ENCODE measurements around the gene KBTBD2.
"Not testable (repeated sequence)": the region's sequence is repeated elsewhere in the genome, so short reads cannot be mapped to it uniquely, and the experiment has no call there.

Gene KBTBD2

DNA sequence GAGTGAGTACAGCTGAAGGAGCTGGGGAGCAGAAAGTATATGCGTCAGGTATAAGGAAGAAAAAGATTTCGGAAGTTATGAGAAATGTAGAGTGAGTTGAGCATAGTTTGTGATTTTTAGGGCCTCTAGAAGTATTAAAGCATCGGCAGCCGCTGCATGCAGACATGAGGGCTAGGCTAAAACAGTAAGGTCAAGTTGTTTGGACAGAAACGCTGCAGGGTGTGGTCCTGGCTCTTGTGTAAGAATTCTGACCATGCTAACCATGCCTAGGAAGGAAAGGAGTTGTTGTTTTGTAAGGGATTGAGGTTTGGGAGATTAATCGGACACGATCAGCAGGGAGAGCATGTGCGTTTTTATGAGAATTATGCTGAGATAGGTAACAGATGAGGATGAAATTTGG lies 51.7 kb downstream of the KBTBD2 start:
- WGBS, 2 donors (ENCODE audit: extremely low coverage in 2 of 2, insufficient read length in 2 of 2, insufficient replicate concordance in 1 of 2), result 100% methylated on average over 2 of the region's 8 CpGs; no CpG with 5 or more reads in 1 of the 2 donors
- not testable (repeated sequence) for H3K4me1 ChIP-seq (ENCODE audit: control insufficient read depth in 2 of 2, insufficient read depth in 1 of 2, low read depth in 1 of 2, low read length in 2 of 2); H2BK12ac ChIP-seq (ENCODE audit: low read length)

DNA sequence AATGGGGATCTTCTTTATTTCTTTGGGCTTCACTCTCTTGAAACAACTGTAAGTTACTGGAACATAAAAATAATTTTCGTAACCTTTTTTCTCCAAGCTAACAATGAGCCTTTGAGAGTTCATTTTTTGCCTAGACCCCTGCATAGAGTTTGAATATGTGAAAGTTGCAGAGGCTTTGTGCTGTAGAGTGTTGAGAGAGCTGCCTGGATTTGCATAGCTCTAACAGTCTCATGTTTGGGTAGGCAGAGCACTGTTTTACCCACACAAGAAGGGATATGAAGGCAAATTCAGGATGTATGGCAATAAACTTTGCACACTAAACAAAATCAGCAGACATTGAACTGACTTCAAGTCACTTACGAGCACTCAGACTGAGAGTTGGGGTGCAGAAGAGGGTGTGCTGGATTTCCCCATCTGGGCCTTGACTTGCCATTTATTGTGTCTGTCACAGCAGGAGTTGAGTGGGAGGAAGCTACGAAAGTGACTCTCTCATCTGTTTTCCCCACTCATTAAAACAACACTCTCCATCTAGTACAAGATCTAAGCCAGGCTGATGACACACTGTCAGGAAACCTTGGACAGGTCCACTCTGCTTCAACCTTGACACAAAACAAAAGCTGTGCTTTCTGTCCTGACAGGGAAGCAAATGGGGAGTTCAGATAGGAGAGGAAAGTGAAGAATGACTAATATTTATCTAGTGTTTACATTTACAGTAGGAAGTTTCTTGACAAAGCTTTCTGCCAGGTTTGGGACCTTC lies 62.4 kb downstream of the KBTBD2 start:
- H3K4me2 ChIP-seq (ENCODE audit: insufficient read depth, low read length, poor library complexity, severe bottlenecking); H3K27ac ChIP-seq (replicated peaks; ENCODE audit: low read length); H3K79me1 ChIP-seq (ENCODE audit: low read depth, low read length); H3K4me3 ChIP-seq (ENCODE audit: low read length in 2 of 2); H3K18ac ChIP-seq (ENCODE audit: low read length); H3K27me3 ChIP-seq (ENCODE audit: control insufficient read depth in 3 of 3, insufficient read depth in 3 of 3, low read depth in 1 of 3, low read length in 3 of 3); H3K4ac ChIP-seq (ENCODE audit: low read length); H2BK120ac ChIP-seq (ENCODE audit: low read depth, low read length); H2BK12ac ChIP-seq (ENCODE audit: low read length); H3K36me3 ChIP-seq (replicated peaks in 1 of 2; ENCODE audit: control insufficient read depth in 2 of 2, insufficient read depth in 2 of 2, low read length in 2 of 2); DNase-seq (ENCODE audit: low spot score); H3K9me3 ChIP-seq (replicated peaks in 1 of 2; ENCODE audit: control insufficient read depth in 2 of 2, insufficient read depth in 1 of 2, low read depth in 1 of 2, low read length in 2 of 2); H3K9ac ChIP-seq (ENCODE audit: low read depth, low read length, poor library complexity); H3K4me1 ChIP-seq (ENCODE audit: control insufficient read depth in 2 of 2, insufficient read depth in 1 of 2, low read depth in 1 of 2, low read length in 2 of 2); H4K8ac ChIP-seq (ENCODE audit: low read depth, low read length); H2BK15ac ChIP-seq (ENCODE audit: low read length); H2BK5ac ChIP-seq (ENCODE audit: low read length); H4K91ac ChIP-seq (ENCODE audit: low read depth, low read length, poor library complexity); H2AFZ ChIP-seq (ENCODE audit: low read length); H3K14ac ChIP-seq (ENCODE audit: low read length); H2AK5ac ChIP-seq (ENCODE audit: low read depth, low read length); H3K23ac ChIP-seq (ENCODE audit: low read depth, low read length, poor library complexity): not testable (repeated sequence)
- no CpG with 5 or more reads among the region's 3 CpGs for WGBS, 2 donors (ENCODE audit: extremely low coverage in 2 of 2, insufficient read length in 2 of 2, insufficient replicate concordance in 1 of 2)

More for the DNA sequence above, 51.7 kb downstream of the KBTBD2 start:
- not testable (repeated sequence) for H3K79me1 ChIP-seq (ENCODE audit: low read depth, low read length); H2BK15ac ChIP-seq (ENCODE audit: low read length); H2BK120ac ChIP-seq (ENCODE audit: low read depth, low read length); H2BK5ac ChIP-seq (ENCODE audit: low read length); H3K36me3 ChIP-seq (replicated peaks in 1 of 2; ENCODE audit: control insufficient read depth in 2 of 2, insufficient read depth in 2 of 2, low read length in 2 of 2); H3K18ac ChIP-seq (ENCODE audit: low read length); H2AFZ ChIP-seq (ENCODE audit: low read length); H3K4me3 ChIP-seq (ENCODE audit: low read length in 2 of 2); H3K4me2 ChIP-seq (ENCODE audit: insufficient read depth, low read length, poor library complexity, severe bottlenecking); H3K9ac ChIP-seq (ENCODE audit: low read depth, low read length, poor library complexity); H4K8ac ChIP-seq (ENCODE audit: low read depth, low read length); H3K14ac ChIP-seq (ENCODE audit: low read length); H3K27me3 ChIP-seq (ENCODE audit: control insufficient read depth in 3 of 3, insufficient read depth in 3 of 3, low read depth in 1 of 3, low read length in 3 of 3); H3K23ac ChIP-seq (ENCODE audit: low read depth, low read length, poor library complexity); H4K91ac ChIP-seq (ENCODE audit: low read depth, low read length, poor library complexity); DNase-seq (ENCODE audit: low spot score); H2AK5ac ChIP-seq (ENCODE audit: low read depth, low read length); H3K9me3 ChIP-seq (replicated peaks in 1 of 2; ENCODE audit: control insufficient read depth in 2 of 2, insufficient read depth in 1 of 2, low read depth in 1 of 2, low read length in 2 of 2); H3K4ac ChIP-seq (ENCODE audit: low read length); H3K27ac ChIP-seq (replicated peaks; ENCODE audit: low read length)
